DMS 273 (cell line): ENCODE data around the gene TBC1D3B.
"Not testable (repeated sequence)": the region's sequence is repeated elsewhere in the genome, so short reads cannot be mapped to it uniquely, and the experiment has no call there.

Experiments
- DNase-seq: peaks from one replicate; lab custom pipeline; 2025; ENCODE audit not compliant: unreplicated experiment; lab: John Stamatoyannopoulos, UW

TBC1D3B gene

GRCh38 chr17:36182176-36183000 lies 6.0 kb upstream of the TBC1D3B start:
- DNase-seq: no peak

GRCh38 chr17:36181446-36182175 lies 5.2 kb upstream of the TBC1D3B start:
- not testable (repeated sequence) for DNase-seq

GRCh38 chr17:36168836-36169235 lies 7.6 kb downstream of the TBC1D3B start:
- not testable (repeated sequence) for DNase-seq

GRCh38 chr17:36153895-36154610 lies 22.4 kb downstream of the TBC1D3B start:
- DNase-seq: no peak

GRCh38 chr17:36152639-36153120 lies 23.8 kb downstream of the TBC1D3B start:
- peak; percentile 28 for DNase-seq

GRCh38 chr17:36151891-36152638 lies 24.4 kb downstream of the TBC1D3B start:
- no peak for DNase-seq

GRCh38 chr17:36149296-36149820 lies 27.1 kb downstream of the TBC1D3B start:
- DNase-seq: no peak

- DNase-seq: peak; percentile 76
Observed at GRCh38 chr17:36148559-36149295, 27.7 kb downstream of the TBC1D3B start.

- no peak for DNase-seq
Observed at GRCh38 chr17:36147601-36148000, 28.8 kb downstream of the TBC1D3B start.

GRCh38 chr17:36144981-36145729 lies 31.3 kb downstream of the TBC1D3B start:
- no peak for DNase-seq

- no peak for DNase-seq
Observed at GRCh38 chr17:36144014-36144413, 32.4 kb downstream of the TBC1D3B start.

- DNase-seq: no peak
Observed at GRCh38 chr17:36142806-36143205, 33.6 kb downstream of the TBC1D3B start.

- no peak for DNase-seq
Observed at GRCh38 chr17:36142235-36142634, 34.2 kb downstream of the TBC1D3B start.

- DNase-seq: no peak
Observed at GRCh38 chr17:36136439-36136838, 40.0 kb downstream of the TBC1D3B start.

- no peak for DNase-seq
Observed at GRCh38 chr17:36136036-36136435, 40.4 kb downstream of the TBC1D3B start.

GRCh38 chr17:36135465-36135864 lies 41.0 kb downstream of the TBC1D3B start:
- no peak for DNase-seq

GRCh38 chr17:36133602-36134236 lies 42.7 kb downstream of the TBC1D3B start:
- DNase-seq: no peak

- DNase-seq: no peak
Observed at GRCh38 chr17:36132421-36132831, 44.0 kb downstream of the TBC1D3B start.

- no peak for DNase-seq
Observed at GRCh38 chr17:36131931-36132330, 44.5 kb downstream of the TBC1D3B start.
